ENCODE data around the gene KLHL29.

DNA sequence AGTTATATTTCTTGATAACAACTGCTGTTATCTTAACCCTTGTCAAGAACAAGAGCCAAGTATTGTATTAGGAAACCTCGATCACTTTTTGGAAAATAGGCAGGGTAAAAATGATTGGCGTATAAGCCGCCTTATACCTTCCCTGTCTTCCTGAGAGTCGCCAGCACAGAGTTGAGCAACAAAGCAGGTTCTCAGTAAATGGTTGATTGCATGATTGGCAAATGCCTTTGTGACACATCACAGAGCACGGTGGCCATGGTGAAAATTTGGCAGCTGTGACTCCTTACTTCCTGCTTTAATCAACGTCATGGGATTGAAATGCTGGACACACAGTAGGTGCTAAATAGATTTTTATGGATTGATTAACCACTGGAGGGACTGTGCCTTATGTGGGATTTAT lies 3.9 kb upstream of the KLHL29 start:
- TF ChIP-seq CTCF (IDR thresholded peaks at IDR 0.05 in 2 of 3, conservative IDR thresholded peaks at IDR 0.05 in 1 of 3; ENCODE audit: control insufficient read depth in 2 of 3, extremely low read depth in 1 of 3, insufficient read depth in 1 of 3, low read depth in 3 of 3, low read length in 3 of 3) (no peak), NR2F1 (conservative IDR thresholded peaks at IDR 0.05) (no peak), REST (IDR thresholded peaks at IDR 0.05; ENCODE audit: low read depth, low read length) (no peak), USF2 (IDR thresholded peaks at IDR 0.05; ENCODE audit: borderline replicate concordance, low read depth, low read length) (no peak), ATF2 (IDR thresholded peaks at IDR 0.05; ENCODE audit: low read length) (no peak), POLR2AphosphoS5 (IDR thresholded peaks at IDR 0.05; ENCODE audit: low read length) (no peak)
